Ascending aorta (tissue), 2 donors: ENCODE data around the gene TRIM9. TPM values are rescaled to one million over a fixed set of nuclear protein-coding genes. Genes with fewer than 3 reads are reported as not detected.
"Not testable (repeated sequence)": the region's sequence is repeated elsewhere in the genome, so short reads cannot be mapped to it uniquely, and the experiment has no call there.

ENCODE experiments used
- DNase-seq, 2 donors: peaks; one replicate each; pipeline ENCODE4 v3.0.0-alpha.2; 2019; ENCODE audit warnings: low spot score in 2 of 2
- H3K27ac ChIP-seq, 2 donors: fragments of 200-600 bp; sonication (generic); one replicate each; pipeline ENCODE4 v1.5.1; 2016 to 2017; ENCODE audit warnings: mild to moderate bottlenecking in 1 of 2
- H3K27me3 ChIP-seq: fragments of 200-600 bp; sonication (generic); one replicate; pipeline ENCODE4 v1.5.1; 2017
- H3K36me3 ChIP-seq, 2 donors: fragments of 200-600 bp; sonication (generic); one replicate each; pipeline ENCODE4 v1.5.1; 2016
- H3K4me1 ChIP-seq, 2 donors: fragments of 200-600 bp; sonication (generic); one replicate each; pipeline ENCODE4 v1.5.1; 2016 to 2017; ENCODE audit warnings: mild to moderate bottlenecking in 1 of 2
- H3K4me3 ChIP-seq, 2 donors: fragments of 200-600 bp; sonication (generic); one replicate each; pipeline ENCODE4 v1.5.1; 2016 to 2017; ENCODE audit warnings: mild to moderate bottlenecking in 1 of 2
- H3K9me3 ChIP-seq, 2 donors: fragments of 200-600 bp; sonication (generic); one replicate each; pipeline ENCODE4 v1.5.1; 2016
- CTCF ChIP-seq, 3 experiments: fragments of 200-600 bp in 2 of 3; fragments of 450-650 bp in 1 of 3; sonication (generic) in 2 of 3; IDR thresholded peaks; one replicate each; pipeline ENCODE4 v1.5.1; 2016 to 2019; ENCODE audit warnings: antibody characterized with exemption in 3 of 3, mild to moderate bottlenecking in 1 of 3, moderate library complexity in 1 of 3
- intact Hi-C: fragments of 100-400 bp; cut with DNase I; formaldehyde crosslinking; loops from one replicate; pipeline ENCODE4 v1.15.1; 2023
- total RNA-seq: library from RNA; depleted of rRNA; stranded (reverse); fragments of >200 nt; gene quantifications from one replicate; pipeline ENCODE4 v1.1.0, GENCODE V29; 2016

TRIM9 gene
- total RNA-seq, 1 donor from 2014 or later = 4.2 TPM

GRCh38 chr14:51004352-51004800, 90.5 kb downstream of the TRIM9 start:
- no peak for DNase-seq
- Histone ChIP-seq H3K9me3 (no peaks in the 10 kb centered on the region), H3K27me3 (no peaks in the 10 kb centered on the region), H3K27ac (no peak overlapping the region), H3K4me3 (no peak overlapping the region), H3K4me1 (no peaks in the 10 kb centered on the region), H3K36me3 (no peaks in the 10 kb centered on the region)
- TF ChIP-seq CTCF (IDR thresholded peaks at IDR 0.05) = no peak
- intact Hi-C loops = no loop called here

DNA sequence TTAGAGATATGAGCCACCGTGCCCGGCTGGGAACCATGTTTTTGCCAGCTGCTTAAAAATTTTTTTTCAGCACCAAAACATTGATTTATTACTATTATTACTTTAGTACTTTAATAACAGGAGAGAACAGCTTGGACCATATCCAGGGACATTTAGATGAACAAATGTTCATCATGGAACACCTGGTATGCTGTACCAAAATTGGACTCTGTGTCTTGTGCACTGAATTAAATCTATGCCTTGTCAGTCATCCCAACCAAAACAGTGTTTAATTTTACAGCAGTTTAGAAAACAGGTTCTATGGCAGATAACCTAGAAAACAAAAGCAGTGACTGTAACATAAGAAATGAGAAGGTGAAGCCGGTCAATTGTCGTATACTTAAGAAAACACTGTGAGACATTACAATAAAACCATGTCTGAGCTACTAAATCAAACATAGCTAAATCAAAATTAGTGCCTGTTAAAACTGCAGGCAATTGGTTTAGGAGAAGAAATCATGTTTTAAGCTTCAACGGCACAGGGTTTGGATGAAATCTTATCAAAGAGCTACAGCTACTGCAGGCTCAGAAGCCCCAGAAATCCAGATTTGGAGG, 92.4 kb downstream of the TRIM9 start:
- intact Hi-C loops = no loop called here
- TF ChIP-seq CTCF (IDR thresholded peaks at IDR 0.05) = no peak
- H3K36me3 ChIP-seq = no peaks in the 10 kb centered on the region
- H3K27me3 ChIP-seq = no peaks in the 10 kb centered on the region
- H3K4me1 ChIP-seq = no peaks in the 10 kb centered on the region
- H3K27ac ChIP-seq = no peak overlapping the region
- no peaks in the 10 kb centered on the region for H3K9me3 ChIP-seq
- no peak for DNase-seq
- no peak overlapping the region for H3K4me3 ChIP-seq

DNA sequence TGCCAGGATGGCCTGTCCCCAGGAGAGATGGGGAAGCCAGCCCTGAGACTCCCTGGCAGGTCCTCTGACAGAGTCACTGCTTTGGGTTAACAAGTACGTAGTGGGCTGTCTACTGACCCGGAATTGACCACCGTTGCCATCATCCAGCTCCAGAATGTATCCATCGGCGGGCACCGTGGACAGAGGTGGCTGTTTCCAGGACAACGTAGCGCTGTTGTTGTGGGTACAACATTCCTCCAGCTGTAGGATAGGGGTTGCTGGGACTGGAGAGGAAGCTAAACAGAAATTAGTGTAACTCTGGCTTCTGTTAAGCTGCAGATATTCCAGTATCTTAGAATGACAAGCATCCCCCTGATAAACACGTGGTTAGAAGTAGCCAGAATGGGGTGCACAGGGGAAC, 94.3 kb downstream of the TRIM9 start:
- Histone ChIP-seq H3K4me3 (no peak overlapping the region), H3K36me3 (no peaks in the 10 kb centered on the region), H3K27me3 (no peaks in the 10 kb centered on the region), H3K9me3 (no peaks in the 10 kb centered on the region), H3K27ac (no peak overlapping the region), H3K4me1 (no peaks in the 10 kb centered on the region)
- DNase-seq = no peak
- no peak for TF ChIP-seq CTCF (IDR thresholded peaks at IDR 0.05)
- intact Hi-C loops = no loop called here

DNA sequence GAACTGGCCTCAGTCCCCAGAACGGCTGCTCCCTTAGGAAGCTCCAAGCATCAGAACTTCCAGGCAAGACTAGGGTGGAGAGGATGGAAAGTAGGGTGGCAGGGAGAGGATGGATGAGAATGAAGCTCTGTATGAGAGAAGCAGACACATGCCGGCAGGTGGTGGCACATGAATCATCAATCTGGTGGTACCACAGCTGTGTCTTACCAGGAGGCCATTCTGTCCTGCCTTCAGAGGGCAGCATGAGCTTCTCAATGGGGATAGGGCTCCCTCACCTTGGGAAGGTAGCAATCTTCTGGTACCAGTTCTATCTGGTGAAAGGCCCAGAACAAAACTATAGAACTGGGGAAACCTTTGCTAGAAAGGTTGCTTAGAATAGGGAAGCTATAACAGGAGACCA, 95.2 kb downstream of the TRIM9 start:
- TF ChIP-seq CTCF (IDR thresholded peaks at IDR 0.05) = no peak
- Histone ChIP-seq H3K9me3 (no peaks in the 10 kb centered on the region), H3K4me1 (no peaks in the 10 kb centered on the region), H3K27ac (no peak overlapping the region), H3K27me3 (no peaks in the 10 kb centered on the region), H3K4me3 (no peak overlapping the region), H3K36me3 (no peaks in the 10 kb centered on the region)
- intact Hi-C loops = no loop called here
- DNase-seq = no peak

- H3K4me1 ChIP-seq = no peaks in the 10 kb centered on the region
- H3K27me3 ChIP-seq = no peaks in the 10 kb centered on the region
- DNase-seq = no peak
- H3K27ac ChIP-seq = no peak overlapping the region
- no peak overlapping the region for H3K4me3 ChIP-seq
- no peak for TF ChIP-seq CTCF (IDR thresholded peaks at IDR 0.05)
- no peaks in the 10 kb centered on the region for H3K9me3 ChIP-seq
- intact Hi-C loops = no loop called here
- no peaks in the 10 kb centered on the region for H3K36me3 ChIP-seq
Observed at GRCh38 chr14:50998612-50999011, 96.3 kb downstream of the TRIM9 start.

DNA sequence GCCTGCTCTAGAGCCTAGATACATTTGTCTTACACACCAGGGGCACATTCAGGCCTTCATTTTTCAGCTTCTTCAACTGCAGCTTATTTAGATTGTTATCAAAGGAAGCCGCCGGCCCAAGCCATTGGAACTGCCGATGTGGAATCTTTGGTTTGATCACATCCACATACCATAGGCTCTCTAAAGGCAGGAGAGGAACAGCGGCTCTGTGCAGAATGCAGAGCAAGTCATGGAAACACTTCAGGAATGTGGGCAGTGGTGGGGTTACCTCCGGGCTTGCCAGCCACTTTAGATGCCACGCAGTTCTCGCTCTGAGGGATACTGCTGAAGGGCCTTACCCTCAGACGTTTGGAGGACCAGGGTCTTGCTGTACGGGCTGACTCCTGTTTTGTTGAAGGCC, 97.2 kb downstream of the TRIM9 start:
- no peak overlapping the region for H3K27ac ChIP-seq
- no peaks in the 10 kb centered on the region for H3K36me3 ChIP-seq
- H3K4me1 ChIP-seq = no peaks in the 10 kb centered on the region
- H3K27me3 ChIP-seq = no peaks in the 10 kb centered on the region
- intact Hi-C loops = no loop called here
- DNase-seq = no peak
- no peak for TF ChIP-seq CTCF (IDR thresholded peaks at IDR 0.05)
- no peak overlapping the region for H3K4me3 ChIP-seq
- H3K9me3 ChIP-seq = no peaks in the 10 kb centered on the region

GRCh38 chr14:50994158-50994557, 100.7 kb downstream of the TRIM9 start:
- DNase-seq, H3K4me1 ChIP-seq, H3K4me3 ChIP-seq, H3K9me3 ChIP-seq, intact Hi-C loops, H3K27ac ChIP-seq, H3K36me3 ChIP-seq, H3K27me3 ChIP-seq: not testable (repeated sequence)
